AG09309 (cell line): ENCODE data around the gene ST7.
"Not testable (repeated sequence)": the region's sequence is repeated elsewhere in the genome, so short reads cannot be mapped to it uniquely, and the experiment has no call there.

Experiments
- DNase-seq: peaks from one replicate; pipeline ENCODE4 v3.0.0-alpha.2; 2010; ENCODE audit warnings: low read depth
- H3K4me3 ChIP-seq: 2 replicates; pipeline ENCODE4 v1.5.1; 2011; ENCODE audit warnings: mild to moderate bottlenecking, low read depth, low read length, moderate library complexity; ENCODE audit not compliant: control insufficient read depth
- CTCF ChIP-seq: IDR thresholded peaks from 2 replicates; pipeline ENCODE4 v1.5.1; 2011; ENCODE audit warnings: mild to moderate bottlenecking, low read depth, low read length, inconsistent platforms; ENCODE audit not compliant: insufficient read depth, control insufficient read depth; ENCODE audit errors: missing control alignments

Gene ST7

DNA sequence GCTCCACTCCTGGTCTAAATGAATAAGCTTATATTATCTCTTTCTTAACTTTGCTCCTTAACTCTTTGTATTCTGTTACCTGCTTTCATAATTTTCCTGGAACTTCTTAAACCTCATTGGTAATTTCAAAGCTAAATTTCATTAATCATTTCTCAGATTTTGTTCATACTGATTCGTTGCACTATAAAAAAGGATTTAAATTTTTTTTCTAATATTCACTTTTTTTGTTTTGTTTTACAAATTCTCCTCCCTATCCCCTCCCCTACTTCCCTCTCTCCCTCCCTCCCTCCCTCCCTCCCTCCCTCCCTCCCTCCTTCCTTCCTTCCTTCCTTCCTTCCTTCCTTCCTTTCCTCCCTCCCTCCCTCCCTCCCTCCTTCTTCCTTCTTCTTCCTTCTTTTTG is 14.7 kb downstream of the ST7 start:
- no peak overlapping the region for H3K4me3 ChIP-seq
- TF ChIP-seq CTCF, result no peak
- DNase-seq, result no peak

GRCh38 chr7:116968631-116969030 is 15.3 kb downstream of the ST7 start:
- no peak for DNase-seq
- no peak overlapping the region for H3K4me3 ChIP-seq
- TF ChIP-seq CTCF, result no peak

DNA sequence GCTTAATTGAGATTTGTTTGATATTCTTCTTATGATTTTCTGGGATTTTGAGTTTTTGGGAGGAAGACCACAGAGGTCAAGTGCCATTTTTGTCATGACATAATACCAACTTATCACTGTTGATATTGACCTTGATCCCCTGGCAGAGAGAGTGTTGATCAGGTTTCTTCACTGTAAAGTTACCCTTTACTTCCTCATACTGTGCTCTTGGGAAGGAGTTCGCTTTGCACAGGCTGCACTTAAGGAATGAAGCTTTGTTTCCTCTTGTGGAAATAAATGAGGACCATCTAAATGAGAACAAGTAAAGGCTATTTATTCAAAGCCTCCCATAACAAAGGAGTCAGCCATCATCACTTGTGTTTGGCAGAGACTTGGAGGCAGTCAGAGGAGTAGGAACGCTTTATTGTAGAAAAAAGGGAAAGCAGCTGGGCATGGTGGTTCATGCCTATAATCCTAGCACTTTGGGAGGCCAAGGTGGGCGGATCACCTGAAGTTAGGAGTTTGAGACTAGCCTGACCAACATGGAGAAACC is 16.1 kb downstream of the ST7 start:
- H3K4me3 ChIP-seq, result no peak overlapping the region
- no peak for DNase-seq
- no peak for TF ChIP-seq CTCF

- no peak overlapping the region for H3K4me3 ChIP-seq
- no peak for DNase-seq
- no peak for TF ChIP-seq CTCF
Observed at GRCh38 chr7:116970238-116970910, 17.1 kb downstream of the ST7 start.

- not testable (repeated sequence) for DNase-seq, H3K4me3 ChIP-seq
Observed at GRCh38 chr7:116971153-116971552, 17.9 kb downstream of the ST7 start.

DNA sequence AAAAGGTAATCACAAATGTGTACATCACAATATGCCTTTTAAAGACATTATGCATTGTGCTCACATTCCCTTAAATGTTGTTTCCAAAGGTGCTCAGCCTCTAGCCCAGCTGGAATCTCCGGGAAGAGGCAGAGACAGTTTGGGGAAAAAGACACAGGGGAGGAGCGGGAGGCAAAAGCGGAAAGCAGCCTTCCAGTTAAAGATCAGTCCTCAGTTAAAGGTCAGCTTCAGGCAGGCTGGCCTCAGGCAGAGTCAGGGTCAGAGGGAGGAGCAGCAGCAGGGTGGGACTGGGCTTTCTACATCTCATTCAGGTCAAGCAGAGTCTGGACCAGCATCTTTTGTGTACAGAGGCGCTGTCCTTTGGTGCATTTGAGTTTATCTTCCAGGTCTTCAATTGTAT is 18.6 kb downstream of the ST7 start:
- DNase-seq, result no peak
- no peak for TF ChIP-seq CTCF
- no peak overlapping the region for H3K4me3 ChIP-seq

DNA sequence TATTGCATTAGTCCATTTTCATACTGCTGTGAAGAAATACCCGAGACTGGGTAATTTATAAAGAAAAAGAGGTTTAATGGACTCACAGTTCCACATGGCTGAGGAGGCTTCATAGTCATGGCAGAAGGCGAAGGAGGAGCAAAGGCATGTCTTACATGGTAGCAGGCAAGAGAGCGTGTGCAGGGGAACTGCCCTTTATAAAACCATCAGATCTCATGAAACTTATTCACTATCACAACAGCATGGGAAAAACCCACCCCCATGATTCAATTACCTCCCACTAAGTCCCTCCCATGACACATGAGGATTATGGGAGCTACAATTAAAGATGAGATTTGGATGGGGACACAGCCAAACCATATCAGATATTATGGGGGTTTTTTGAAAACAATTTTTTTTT is 21.7 kb downstream of the ST7 start:
- not testable (repeated sequence) for H3K4me3 ChIP-seq, DNase-seq

- DNase-seq, result no peak
Observed at GRCh38 chr7:116977172-116977571, 23.9 kb downstream of the ST7 start.

More at GRCh38 chr7:116977172-116977571, 23.9 kb downstream of the ST7 start:
- H3K4me3 ChIP-seq, result no peak overlapping the region
- no peak for TF ChIP-seq CTCF
